ENCODE measurements around the gene HSF4.

HSF4 gene

GRCh38 chr16:67199011-67199807 lies 34.7 kb downstream of the HSF4 start, which contains the start of gene ELMO3:
TSS of gene ELMO3 (plus strand) at chr16:67199131. CDS start at chr16:67199327, 196 bp downstream.
- no peak for DNase-seq (ENCODE audit: low spot score)

- no peak for DNase-seq (ENCODE audit: low spot score)
Observed at GRCh38 chr16:67199808-67200198, 35.3 kb downstream of the HSF4 start.

DNA sequence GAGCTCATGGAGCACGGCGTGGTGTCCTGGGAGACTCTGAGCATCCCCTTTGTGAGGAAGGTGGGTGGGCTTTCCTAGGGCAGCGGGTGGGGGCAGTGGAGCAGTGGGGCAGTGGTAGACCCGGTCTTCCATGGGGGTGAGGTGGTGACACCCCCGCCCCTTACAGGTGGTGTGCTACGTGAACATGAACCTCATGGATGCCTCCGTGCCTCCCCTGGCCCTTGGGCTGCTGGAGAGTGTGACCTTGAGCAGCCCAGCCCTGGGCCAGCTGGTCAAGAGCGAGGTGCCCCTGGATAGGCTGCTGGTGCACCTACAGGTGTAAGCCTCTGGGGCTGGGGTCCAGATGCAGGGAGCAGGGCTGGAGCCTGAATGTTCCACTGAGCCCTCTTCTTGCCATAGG lies 35.9 kb downstream of the HSF4 start:
- DNase-seq (ENCODE audit: low spot score), result no peak

DNA sequence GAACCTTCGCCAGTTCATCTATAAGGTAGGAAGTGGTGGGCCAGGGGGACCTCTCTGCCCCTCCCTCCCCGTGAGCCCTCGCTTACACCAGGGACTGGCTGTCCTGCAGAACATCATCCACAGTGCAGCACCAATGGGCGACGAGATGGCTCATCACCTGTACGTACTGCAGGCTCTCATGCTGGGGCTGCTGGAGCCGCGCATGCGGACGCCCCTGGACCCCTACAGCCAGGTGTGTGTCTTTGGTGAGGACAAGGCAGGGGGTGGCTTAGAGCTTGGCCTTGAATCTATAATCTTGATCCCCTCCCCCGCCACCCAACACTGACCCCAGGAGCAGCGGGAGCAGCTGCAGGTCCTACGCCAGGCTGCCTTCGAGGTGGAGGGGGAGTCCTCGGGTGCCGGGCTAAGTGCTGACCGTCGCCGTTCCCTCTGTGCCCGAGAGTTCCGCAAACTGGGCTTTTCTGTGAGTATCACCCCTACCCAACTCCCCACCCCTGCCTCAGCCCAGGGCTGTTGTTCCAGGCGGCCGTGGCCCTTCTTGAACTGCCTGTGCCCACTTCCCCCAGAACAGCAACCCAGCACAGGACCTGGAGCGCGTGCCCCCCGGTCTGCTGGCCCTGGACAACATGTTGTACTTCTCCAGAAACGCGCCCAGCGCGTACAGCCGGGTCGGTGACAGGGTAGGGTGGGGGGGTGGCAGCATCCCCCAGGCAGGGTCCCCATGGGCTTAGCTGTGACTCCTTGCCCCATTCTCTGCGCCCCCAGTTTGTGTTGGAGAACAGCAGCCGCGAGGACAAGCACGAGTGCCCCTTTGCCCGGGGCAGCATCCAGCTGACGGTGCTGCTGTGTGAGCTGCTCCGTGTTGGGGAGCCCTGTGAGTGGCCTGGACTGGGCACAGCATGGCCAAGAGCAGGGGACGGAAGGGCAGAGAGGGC lies 37.1 kb downstream of the HSF4 start:
- no peak for DNase-seq (ENCODE audit: low spot score)

DNA sequence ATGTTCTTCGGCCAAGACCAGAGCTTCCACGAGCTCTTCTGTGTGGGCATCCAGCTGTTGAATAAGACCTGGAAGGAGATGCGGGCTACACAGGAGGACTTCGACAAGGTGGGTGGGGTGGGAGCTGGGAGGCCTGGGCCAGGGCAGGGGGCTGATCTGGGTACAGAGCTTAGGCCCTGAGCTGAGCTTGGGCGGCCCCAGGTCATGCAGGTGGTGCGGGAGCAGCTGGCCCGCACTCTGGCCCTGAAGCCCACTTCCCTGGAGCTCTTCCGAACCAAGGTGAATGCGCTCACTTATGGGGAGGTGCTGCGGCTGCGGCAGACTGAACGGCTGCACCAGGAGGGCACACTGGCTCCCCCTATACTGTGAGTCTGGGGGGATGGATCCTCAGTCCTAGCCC lies 37.9 kb downstream of the HSF4 start:
- DNase-seq (ENCODE audit: low spot score), result no peak

DNA sequence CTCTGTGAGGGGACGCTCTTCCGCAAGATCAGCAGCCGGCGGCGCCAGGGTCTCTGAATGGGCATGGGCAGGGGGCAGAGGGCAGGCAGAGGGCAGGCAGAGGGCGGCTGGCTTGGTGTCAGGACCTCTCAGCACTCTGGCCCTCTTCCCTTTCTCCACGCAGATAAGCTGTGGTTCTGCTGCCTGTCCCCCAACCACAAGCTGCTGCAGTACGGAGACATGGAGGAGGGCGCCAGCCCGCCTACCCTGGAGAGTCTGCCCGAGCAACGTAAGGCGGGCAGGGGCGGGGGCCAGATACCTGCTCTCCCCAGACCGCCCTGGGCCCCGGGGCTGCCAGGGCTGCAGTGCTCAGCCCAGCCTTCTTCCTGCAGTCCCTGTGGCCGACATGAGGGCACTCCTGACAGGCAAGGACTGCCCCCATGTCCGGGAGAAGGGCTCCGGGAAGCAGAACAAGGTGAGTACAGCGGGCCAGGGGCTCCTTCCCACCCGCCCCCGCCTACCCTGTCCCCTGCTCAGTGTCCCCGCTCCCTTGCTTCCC lies 38.5 kb downstream of the HSF4 start:
- no peak for DNase-seq (ENCODE audit: low spot score)

DNA sequence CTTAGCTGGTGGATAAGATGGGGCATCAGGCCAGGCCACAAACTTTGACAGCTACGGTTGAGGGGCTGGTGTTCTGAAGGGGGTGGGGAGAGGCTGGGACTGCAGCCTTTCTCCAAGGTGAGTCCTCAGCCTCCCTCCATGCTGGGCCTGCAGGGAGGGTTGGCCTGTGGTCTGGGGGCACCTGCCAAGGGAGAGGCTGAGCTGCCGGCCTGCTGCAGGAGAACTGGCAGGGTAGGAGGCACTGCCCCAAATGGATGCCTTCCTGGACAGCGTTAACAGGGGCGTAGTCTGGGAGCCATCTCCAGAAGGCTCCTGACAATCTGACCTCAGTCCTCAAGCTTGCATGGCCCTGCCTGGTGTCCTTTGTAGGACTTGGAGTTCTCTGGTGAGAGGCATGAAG lies 39.5 kb downstream of the HSF4 start:
- no peak for DNase-seq (ENCODE audit: low spot score)

- no peak for DNase-seq (ENCODE audit: low spot score)
Observed at GRCh38 chr16:67206129-67206837, 41.7 kb downstream of the HSF4 start.

DNA sequence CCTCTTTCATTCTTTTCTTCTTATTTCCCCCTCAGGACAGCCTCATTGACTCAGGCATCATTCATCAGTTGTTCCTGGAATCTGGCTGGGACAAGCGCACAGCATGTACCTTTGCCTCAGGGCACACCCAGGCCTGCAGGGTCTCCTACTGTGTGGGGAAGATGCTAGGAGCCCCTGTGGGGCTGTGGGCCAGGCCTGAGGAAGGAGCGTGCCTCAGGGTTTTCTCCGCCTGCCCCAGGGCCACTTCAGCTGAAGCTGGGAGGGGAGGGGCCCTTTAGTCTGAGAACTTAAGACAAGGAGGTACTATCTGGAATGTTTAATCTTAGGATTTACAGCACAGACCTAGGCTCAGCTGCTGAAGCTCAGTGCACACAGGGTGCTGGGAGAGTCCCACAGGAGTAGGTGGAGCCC lies 42.3 kb downstream of the HSF4 start:
- no peak for DNase-seq (ENCODE audit: low spot score)

DNA sequence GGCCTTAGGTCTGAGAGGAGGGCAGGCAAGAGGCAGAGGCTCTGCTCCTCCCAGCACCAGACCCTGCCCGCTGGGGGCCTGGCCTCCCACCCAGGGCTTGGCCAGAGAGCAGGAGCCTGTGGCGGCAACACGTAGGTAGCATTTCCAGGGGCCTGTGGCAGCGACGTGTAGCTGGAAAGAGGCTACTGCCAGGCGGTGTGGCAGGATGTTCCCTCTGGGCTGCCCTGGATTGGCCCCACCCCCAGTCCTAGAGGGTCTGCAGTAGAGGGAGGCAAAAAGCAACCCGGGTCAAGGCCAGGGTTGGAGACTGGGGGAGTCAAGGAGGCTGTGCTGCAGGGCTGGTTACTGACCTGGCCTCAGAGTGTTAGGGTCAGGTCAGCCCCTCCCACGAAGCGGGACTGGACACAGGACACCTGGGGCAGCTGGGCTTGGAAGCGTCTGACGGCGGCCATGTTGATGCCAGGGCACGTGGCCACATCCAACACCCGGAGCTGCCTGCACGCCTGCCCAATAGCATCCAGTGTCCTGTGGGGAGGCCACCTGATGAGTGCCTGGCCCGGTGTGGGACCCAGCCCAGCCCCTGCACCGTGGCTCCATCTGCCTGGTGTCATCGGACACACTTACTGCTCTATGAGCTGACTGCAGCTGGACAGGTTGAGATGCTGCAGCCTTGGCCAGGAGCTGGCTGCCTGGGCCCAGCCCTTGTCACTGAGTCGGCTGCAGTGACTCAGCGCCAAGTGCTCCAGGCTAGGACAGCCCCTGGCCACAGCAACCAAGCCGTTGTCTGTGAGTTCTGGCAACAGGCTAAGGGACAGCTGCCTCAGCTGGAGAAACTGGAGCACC lies 42.9 kb downstream of the HSF4 start:
- DNase-seq (ENCODE audit: low spot score), result no peak

DNA sequence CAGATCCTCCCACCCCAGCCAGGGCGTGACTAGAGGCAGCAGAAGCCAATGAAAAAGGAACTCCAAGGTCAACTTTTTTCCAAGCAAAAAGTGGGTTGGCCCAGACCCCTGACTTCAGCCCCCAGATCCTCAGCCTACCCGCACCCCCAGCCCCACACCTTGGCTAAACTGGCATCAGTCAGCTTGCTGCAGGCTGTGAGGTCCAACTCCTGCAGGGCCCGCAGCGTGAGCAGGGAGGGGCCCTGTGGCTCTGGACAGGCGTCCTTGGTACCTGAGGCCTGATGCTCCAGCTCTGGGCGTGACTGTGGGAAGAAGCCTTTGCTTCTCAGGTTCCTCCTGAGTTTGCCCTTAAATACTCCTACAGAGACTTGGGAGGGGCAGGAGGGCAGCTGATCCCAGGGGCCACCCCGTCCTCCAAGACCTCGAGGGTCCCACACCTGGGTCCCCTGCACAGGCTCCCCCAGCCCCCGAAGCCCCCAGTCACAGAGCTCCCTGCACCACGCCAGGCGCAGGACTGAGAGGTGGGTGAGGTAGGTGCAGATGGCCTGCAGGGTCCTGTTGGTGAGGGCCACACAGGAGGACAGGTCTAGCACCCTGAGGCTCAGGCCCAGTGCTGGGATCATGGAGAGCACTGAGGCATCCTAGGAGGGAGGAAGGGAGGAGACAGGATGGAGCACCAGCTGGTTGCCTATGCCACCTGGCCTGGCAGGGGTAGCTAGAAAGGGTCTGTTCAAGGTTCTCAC lies 43.8 kb downstream of the HSF4 start:
- no peak for DNase-seq (ENCODE audit: low spot score)

DNA sequence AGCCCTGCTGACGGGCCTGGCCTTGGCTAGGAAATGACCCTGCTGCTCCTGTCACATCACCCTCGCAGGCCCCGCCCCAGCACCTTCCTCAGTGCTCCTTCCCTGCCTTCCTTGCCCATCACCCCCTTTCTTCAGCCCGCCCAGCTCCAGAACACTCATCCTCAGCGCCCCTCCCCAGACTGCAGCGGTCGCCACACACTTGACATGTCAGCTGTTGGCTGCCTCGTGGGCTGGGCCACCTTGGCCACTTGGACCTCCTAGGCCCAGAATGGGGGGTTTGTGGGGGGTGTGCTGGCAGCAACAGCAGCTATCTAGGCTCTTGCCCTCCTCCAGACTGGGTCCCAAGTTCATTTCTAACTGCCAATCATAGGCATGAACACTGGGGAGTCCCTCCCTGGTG lies 45.0 kb downstream of the HSF4 start:
- no peak for DNase-seq (ENCODE audit: low spot score)

DNA sequence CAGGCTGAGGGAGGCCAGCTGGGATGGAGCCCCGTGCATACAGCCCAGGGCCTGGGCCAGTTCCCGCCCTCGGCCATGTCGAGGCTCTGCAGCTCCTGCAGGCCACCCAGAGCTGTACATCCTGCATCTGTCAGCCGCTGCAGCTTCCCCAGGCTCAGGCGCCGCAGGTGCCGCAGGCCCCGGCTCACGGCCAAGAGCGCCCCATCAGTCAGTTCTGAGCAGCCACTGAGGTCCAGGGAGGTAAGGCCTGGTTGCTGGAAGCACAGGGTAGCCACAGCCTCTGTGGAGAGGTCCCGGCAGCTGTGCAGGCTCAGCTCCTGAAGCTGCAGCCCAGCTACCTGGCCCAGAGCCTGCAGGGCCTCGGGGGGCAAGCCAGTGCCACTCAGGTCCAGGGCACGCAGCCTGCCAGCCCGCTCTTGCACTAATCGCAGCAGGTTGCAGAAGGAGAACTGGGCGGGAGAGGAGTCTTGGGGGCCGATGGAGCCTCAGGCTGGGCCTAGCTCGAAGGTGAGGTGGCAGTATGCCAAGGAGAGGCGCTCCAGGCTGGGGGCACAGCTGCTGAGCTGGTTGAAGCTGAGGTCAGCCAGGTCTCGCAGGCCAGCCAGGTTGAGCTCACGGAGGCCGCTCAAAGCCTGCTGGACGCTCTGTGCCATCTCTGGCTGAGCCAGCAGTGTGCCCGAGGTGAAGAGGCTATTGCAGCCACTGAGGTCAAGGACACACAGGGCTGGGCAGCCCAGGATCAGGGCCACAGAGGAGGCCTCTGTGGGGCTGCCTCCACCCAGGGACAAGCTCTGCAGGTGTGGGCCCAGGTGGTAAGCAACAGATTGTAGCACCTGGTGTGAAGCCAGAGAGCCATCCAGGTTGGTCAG lies 45.8 kb downstream of the HSF4 start:
- DNase-seq (ENCODE audit: low spot score), result peak; percentile 71

GRCh38 chr16:67211674-67212073 lies 47.1 kb downstream of the HSF4 start:
- DNase-seq (ENCODE audit: low spot score), result no peak

DNA sequence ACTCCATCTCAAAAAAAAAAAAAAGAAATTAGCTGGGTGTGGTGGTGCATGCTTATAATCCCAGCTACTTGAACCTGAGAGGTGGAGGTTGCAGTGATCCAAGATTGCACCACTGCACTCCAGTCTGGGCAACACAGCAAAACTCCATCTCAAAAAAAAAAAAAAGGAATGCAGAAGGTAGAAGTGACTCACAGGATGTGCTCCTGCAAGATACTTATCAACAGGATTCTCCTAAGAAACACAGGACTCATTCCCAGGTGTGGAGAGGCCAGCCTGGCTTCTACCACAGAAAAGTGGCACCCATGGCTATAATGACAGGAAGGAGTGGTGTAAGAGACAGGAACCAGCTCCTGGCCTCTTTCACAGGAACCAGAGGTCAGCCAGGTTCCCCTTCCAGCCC lies 48.2 kb downstream of the HSF4 start:
- no peak for DNase-seq (ENCODE audit: low spot score)

- no peak for DNase-seq (ENCODE audit: low spot score)
Observed at GRCh38 chr16:67213197-67214019, 48.9 kb downstream of the HSF4 start.

GRCh38 chr16:67215706-67216105 lies 51.2 kb downstream of the HSF4 start:
- no peak for DNase-seq (ENCODE audit: low spot score)

All from SK-N-DZ (cell line).